Effector CD8-positive, alpha-beta T cell (primary cell): ENCODE data around the gene PGBD1.

Source experiments
- DNase-seq: peaks from one replicate; lab custom pipeline; 2025; lab: John Stamatoyannopoulos, UW
- total RNA-seq, 4 experiments: gene quantifications; one replicate each; lab custom pipeline; 2026; lab: John Stamatoyannopoulos, UW

The PGBD1 gene
- 4.0 to 8.9 (median 7.1) reads per million in 4 experiments for total RNA-seq

DNA sequence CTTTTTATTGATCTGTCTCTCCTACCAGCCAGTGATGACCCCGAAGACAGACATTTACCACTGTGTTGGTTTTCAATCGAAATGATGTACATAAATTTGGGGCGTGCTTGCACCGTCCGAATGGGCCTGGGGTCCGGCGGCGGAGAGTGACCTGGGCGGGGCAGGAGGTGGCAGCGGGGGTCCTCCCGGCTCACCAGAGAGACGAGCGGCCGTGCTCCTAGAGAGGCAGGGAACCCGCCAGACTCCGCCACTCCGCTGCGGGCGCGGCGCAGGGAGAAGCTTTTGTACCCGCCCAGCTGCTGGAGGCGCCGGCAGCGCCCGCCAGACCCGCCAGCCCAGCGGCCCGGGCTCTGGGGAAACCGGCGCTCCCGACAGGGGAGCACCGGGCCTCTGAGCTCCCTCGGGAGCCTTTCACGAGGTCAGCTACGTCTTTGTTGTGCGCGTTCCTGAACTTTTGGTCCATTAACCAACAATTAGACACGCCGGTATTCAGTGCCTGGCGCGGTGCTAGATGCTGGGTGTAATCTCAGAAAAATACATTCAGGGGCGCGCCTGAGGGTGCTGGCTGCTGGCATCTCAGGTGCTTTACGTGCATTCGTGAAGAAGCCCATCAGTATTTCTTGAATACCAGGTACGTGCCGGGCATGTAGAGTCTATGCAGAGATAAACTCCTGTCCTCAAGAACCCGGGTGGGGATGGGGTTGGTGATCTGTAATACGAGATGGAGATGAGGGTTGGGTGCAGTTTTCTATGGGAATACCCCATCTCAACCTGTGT lies at the start of gene PGBD1:
PGBD1 (plus strand) TSS at position 285 of the 777 bp plus-strand sequence. CDS start 2,242 bp downstream, outside the sequence.
- DNase-seq: peak; percentile 7

GRCh38 chr6:28232785-28233184 lies 48.6 kb upstream of the PGBD1 start:
- no peak for DNase-seq

DNA sequence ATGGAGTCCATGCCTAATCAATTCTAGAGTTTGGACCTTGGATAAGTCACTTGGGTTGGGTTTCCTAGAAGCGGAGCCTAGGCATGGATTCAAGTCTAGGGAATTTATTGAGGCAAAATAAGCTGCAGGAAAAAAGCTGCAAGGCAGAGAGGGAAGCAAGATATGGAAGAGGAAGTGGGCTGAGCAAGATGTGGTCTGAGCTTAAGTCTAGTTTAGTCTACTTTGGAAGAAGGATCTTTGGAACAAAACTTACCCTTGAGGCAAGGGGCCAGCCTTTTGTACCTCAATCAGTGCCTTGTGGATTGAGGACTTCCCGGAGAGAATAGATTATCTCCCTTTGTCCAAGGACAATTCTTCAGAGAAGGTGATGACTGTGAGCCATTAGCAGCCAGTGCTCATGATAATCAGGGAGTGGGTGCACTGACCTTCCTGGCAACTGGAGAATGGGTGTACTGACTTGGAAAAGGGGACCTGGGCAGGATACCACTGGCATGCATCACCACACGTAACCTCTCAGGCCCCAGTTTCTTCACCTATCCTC lies 45.4 kb upstream of the PGBD1 start:
- DNase-seq: no peak

DNA sequence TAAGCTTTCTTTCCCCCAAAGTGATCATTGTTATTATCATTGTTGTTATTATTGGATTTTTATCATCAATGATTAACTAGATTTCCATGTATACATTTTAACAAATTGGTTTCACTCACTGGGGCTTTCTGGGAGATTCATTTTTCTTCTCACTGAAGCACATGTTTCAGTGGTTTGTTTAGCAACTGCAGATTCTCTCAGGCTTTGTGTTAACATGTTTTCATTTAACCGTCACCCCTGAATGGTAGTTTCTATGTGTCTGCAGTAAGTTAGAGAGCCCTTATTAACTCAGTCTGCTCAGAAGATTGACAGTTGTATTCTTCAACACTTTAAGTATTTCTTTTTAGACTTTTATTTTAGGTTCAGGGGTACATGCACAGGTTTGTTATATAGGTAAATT lies 41.7 kb upstream of the PGBD1 start:
- DNase-seq: no peak

DNA sequence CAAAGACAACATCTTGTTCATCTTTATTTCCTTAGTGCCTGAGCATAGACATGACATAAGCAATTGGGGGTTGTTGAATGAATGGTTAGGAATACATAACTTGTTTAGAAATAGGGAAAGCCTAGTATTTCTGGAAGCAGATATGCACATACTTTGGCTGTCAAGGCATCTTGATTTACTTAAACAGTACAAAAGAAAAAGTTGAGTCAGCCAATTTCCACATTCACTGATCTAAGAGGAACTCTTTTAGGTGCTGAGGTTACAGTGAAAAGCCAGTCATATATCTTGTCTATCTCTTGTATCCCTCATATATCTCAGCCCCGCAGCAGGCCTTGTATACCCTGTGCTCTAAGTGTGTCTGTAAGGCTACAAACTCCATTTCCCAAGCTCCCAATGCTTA lies 40.9 kb upstream of the PGBD1 start:
- no peak for DNase-seq

- DNase-seq: no peak
These were observed 37.4 kb upstream of the PGBD1 start for GRCh38 chr6:28243946-28244345.

DNA sequence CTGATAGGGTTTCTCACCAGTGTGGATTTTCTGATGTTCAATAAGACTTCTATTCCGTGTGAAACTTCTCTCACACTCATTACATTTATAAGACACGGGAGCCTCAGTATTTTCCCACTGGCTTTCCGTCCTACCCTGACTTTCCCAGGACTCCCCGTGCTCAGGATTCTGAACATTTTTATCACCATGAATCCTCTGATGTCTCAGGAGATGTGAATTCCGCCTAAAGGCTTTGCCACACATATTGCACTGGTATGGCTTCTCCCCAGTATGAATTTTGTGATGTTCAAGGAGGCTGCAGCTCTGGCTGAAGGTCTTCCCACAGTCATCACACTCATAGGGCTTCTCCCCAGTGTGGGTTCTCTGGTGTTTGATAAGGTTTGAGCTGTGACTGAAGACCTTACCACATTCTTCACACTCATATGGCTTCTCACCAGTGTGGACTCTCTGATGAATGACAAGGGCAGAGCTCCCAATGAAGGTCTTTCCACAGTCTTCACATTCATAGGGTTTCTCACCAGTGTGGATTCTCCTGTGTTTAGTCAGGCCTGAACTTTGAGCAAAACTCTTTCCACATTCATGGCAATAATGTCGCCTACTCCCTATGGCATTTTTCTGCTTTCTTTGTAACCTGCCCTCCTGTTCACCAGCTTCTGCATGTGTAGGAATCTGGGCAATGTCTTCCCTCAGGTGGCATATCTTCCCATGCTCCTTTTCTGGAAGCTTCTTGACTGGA lies 36.0 kb upstream of the PGBD1 start:
- no peak for DNase-seq

GRCh38 chr6:28248916-28249315 lies 32.5 kb upstream of the PGBD1 start:
- DNase-seq: no peak

DNA sequence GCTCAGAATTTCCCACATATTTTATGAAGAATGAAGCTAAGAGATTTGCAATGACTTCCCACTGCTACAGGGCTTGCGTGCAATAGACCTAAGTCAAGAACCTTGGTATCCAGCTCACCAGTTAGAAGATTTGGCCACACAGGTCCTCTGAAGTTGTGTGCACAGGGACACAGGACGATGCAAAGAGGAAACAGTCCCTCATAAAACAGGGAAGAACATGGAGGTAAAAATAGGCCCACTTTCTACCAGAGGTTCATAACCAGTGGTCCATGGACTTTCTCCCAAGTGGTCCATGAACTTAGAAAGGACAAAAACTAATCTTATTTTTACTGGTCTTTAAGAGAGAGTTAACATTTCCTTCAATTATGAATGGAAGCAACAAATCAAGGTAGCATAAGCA lies 30.6 kb upstream of the PGBD1 start:
- DNase-seq: no peak

GRCh38 chr6:28251661-28252008 lies 29.7 kb upstream of the PGBD1 start:
- no peak for DNase-seq

DNA sequence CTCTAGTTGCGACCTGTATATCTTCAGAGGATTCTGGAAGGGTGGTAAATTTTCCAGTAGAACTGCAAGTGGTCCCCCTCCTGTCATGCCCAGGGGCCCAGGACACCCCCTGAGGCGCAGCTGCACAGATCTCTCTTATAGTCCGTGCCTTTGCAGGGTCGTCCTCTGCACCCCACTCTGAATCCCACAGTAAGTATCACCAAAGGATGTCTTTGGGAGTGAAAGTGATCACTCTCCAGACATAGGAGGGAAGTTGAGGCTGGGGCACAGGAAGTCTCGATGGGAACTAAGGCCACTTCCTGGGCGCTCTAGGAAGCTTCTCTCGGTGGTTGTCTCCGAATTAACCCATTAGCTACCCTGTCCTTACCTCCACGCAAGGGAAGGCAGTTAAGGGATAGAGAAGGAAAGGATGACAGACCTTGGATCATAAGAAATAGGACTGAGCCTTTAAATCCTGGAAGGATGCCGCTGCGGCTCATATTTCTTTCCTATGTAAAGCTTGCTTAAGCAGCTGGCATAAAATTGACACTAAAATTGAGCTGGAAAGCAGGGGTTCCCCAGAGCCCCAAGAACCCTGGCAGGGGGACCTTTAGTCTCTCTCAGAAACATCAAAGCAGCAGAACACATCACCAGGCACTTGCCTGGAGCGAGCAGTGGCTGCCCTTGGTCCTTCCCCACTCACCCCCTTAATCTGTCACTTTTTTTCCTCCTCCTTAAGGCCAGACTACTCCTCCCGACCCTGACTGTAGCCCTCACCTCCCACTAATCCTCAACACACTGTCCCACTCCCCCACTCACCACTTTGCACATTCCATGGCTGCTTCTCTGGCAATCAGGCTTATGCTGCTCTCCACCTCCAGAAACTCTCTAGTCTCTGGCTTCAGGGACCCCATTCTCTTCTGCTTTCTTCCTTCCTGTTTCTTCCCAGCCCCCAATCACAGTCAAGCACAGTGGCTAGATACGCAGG lies 29.1 kb upstream of the PGBD1 start, which contains the start of gene ZKSCAN4:
ZKSCAN4 (minus strand) TSS at position 261 of the 967 bp plus-strand sequence. CDS start 289 bp downstream, outside the sequence.
- DNase-seq: peak; percentile 54

- no peak for DNase-seq
These were observed 27.3 kb upstream of the PGBD1 start for GRCh38 chr6:28254121-28254519.

DNA sequence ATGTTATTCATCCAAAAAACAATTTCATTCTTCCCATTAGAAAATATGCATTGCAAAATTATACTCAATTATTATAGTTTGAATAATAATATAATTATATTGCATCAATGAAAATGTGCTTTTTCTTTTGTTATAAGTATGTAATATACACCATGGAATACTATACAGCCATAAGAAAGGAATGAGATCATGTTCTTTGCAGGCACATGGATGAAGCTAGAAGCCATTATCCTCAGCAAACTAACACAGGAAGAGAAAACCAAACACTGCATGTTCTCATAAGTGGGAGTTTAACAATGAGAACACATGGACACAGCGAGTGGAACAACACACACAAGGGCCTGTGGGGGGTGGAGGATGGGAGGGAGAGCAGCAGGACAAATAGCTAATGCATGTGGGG lies 24.3 kb upstream of the PGBD1 start:
- no peak for DNase-seq

DNA sequence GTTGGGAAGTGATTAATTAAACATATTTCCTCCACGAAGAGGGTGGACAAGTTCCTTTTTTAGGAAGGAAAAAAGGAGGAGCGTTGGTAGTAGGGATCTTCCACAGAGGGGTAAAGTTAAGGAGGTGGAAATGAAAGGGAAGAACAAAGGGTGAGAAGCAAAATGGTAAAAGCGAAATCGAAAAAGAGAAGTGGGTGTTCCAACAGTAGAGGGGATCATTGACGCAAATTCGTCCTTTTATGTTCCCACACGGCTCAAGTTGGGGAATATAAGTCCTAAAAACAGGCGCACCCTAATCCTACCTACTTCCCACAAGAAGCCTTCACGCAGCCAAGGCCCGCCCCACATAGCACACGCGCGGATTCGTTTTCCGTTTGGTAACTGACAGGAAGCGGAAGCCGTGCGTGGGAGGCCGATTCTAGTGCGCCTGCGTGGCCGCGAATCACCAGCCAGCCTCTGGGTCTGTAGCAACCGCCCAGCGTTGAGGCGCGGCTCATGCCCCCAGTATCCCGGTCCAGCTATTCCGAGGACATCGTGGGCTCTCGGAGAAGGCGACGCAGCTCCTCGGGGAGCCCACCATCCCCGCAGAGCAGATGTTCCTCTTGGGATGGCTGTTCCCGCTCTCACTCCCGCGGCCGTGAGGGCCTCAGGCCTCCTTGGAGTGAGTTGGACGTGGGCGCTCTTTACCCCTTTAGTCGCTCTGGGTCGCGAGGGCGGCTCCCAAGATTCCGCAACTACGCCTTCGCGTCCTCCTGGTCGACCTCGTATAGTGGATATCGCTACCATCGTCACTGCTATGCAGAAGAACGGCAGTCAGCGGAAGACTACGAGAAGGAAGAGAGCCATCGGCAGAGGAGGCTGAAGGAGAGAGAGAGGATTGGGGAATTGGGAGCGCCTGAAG lies 22.2 kb upstream of the PGBD1 start, which contains the start of gene NKAPL:
NKAPL (plus strand) TSS at position 421 of the 901 bp plus-strand sequence; CDS start at position 496, 75 bp downstream.
- DNase-seq: peak; percentile 9

DNA sequence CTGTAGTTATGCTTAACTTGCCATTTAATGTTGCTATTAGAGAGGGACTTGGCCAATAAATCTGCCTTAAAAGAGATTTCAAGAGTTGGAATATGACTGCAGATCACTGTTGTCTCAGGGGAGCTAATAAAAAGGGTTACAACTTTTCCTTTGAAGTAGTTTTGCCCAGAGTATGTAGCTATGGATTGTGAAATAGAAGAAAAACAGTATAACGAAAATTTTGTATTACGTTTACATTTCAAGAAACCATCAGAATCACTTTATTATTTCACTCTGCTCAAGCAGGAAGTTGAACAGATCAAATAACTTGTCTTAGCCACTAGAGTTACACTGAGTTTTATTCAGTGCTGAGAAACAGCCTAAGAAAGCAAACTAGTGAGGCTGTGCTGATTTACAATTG lies 17.4 kb upstream of the PGBD1 start:
- no peak for DNase-seq

DNA sequence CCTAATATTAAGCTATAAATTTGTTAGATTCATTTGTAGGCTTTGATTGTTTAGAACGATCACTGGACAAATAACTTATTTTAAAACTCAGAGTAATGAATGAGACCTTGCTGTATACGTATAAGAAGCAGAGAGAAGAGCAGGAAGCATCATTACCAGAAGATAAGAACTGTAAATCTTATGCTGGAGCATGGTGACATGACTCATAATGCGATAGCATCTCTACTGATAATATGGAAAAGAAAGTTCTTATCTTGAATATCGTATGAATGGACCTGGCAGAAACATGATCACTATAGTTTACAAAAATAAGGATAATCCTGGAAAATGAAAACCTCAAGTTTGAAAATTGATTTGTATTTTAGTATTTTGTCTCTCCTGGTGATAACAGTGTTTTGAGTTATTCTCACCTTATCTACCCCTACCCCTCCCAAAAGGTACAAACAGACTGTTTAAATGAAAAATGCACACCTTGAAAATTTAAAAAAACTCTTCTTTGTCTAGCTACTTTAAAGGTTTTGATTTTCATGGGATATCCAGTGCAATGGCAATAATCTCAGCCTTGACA lies 16.5 kb upstream of the PGBD1 start:
- no peak for DNase-seq

DNA sequence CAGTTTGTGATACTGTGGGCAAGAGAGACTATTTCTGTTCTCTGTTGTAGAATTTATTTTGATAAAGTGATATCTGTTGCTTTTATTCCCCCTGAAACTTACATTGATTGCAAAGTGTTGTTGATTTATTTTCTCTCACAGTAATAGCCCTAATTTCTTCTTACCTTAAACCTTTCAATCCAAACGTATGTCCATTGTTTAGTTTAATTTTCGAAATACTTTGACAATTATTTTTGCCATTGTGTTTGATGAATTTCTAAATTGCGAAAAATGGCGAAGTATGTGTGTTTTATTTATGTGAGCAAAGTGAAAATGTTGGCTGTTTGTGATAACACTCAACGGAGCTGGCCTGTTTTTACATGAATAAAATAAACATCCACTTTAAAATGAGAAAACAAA lies 14.8 kb upstream of the PGBD1 start:
- no peak for DNase-seq

- DNase-seq: peak; percentile 68
These were observed 14.2 kb upstream of the PGBD1 start, which contains the start of gene ZSCAN26 for GRCh38 chr6:28266962-28267694. ZSCAN26 (plus strand) TSS chr6:28267143; CDS start chr6:28271920, 4,777 bp downstream.

GRCh38 chr6:28267695-28268059 lies 13.7 kb upstream of the PGBD1 start:
- DNase-seq: no peak
